Measurements from ENCODE around the gene EPHA3.

DNA sequence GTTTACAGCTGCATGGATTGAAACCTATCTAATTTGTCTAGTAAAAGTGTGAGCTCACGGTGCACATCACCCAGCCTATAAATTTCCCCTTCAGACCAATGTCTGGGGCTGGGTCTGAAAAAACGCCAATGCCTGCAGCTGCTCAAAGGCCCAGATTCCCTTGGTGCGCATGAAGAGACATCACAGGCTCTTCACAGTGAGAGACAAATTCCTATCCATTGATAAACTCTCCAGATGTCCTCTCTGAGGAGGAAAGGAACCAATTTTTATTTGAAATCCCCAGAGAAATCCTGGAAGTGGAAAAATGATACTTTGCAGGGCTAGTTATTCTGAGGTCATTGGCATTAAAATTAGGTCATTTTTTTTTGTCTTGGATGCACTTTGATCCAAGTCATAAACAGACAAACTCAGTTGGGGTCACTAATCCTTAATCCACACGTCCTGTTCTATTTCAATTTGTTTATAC, 360.5 kb downstream of the EPHA3 start:
- TF ChIP-seq, protein P1, sequence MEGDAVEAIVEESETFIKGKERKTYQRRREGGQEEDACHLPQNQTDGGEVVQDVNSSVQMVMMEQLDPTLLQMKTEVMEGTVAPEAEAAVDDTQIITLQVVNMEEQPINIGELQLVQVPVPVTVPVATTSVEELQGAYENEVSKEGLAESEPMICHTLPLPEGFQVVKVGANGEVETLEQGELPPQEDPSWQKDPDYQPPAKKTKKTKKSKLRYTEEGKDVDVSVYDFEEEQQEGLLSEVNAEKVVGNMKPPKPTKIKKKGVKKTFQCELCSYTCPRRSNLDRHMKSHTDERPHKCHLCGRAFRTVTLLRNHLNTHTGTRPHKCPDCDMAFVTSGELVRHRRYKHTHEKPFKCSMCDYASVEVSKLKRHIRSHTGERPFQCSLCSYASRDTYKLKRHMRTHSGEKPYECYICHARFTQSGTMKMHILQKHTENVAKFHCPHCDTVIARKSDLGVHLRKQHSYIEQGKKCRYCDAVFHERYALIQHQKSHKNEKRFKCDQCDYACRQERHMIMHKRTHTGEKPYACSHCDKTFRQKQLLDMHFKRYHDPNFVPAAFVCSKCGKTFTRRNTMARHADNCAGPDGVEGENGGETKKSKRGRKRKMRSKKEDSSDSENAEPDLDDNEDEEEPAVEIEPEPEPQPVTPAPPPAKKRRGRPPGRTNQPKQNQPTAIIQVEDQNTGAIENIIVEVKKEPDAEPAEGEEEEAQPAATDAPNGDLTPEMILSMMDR (IDR thresholded peaks at IDR 0.05; ENCODE audit: poor library complexity) = no peak
- no peak for TF ChIP-seq EZH2 (IDR thresholded peaks at IDR 0.05; ENCODE audit: borderline replicate concordance)
